ENCODE measurements around the gene CSGALNACT2. TPM values are rescaled to one million over a fixed set of nuclear protein-coding genes. Genes with fewer than 3 reads are reported as not detected.

CSGALNACT2 gene
- total RNA-seq, 2 experiments from 2014 or later: 13.2 to 33.6 TPM

DNA sequence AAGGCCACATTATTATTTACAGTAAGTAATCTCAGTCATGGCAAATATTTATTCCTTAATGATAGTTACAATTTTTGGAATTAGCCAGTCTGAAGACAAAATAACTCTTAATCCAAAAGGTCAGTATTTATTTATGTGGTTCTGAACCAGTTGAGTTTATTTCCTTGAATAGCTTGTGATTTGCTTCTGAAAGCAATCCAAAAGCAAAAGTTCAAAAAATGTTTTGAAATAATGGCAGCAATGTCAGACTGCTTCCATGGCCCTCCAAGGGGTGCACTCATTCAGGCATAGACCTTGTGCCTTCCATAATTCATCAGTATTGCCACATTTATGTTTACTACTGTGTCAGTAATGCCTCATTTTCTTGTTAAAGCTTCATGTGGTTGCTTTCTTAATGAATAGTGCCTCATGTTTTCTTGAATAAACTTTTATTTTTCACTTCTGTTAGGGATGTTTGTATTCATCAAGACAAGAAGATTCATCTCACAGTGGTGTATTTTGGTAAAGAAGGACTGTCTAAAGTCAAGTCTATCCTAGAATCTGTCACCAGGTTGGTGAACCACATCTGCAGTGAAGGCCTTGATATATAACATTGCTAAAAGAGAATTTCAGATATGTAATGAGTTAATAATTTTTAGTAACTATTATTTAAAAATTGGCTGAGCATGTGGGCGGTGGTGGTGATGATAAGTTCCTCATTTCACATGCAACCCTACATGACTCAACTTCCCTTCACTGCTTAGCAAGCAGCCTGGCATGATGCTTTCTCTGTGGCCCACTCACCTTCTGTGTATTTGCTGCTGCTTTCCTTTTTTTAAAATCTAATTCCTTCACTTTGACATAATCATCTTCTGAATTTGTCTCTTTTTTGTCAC, 22.0 kb downstream of the CSGALNACT2 start:
- H3K36me3 ChIP-seq (ENCODE audit: insufficient read depth, low read length): peaks cover 61% of the 10 kb centered on the region
- intact Hi-C loops (cut with micrococcal nuclease; ENCODE audit: unreplicated experiment): no loop called here
- no peak overlapping the region for H2AFZ ChIP-seq (ENCODE audit: low read length)
- 0 out of 2 replicates have a peak, but pooled peaks cover under 1% of the 10 kb centered on the region for H4K20me1 ChIP-seq (ENCODE audit: insufficient read depth, low read length)
- no peaks in the 10 kb centered on the region for H3K9me2 ChIP-seq (ENCODE audit: insufficient read depth, low read length)
- H3K27ac ChIP-seq (ENCODE audit: low read depth, low read length, poor library complexity, severe bottlenecking): no peak overlapping the region
- CTCF ChIA-PET (ENCODE audit: unreplicated experiment): interaction anchor here (1.4 kb wide), 1 partner anchor 11 kb away, joined by 3 read pairs; no protein-coding TSS in a partner anchor
- no peaks in the 10 kb centered on the region for H3K4me1 ChIP-seq (ENCODE audit: insufficient read depth, low read length, poor library complexity, severe bottlenecking)
- TF ChIP-seq EZH2phosphoT487 (IDR thresholded peaks at IDR 0.05; ENCODE audit: borderline replicate concordance, low read depth, low read length): no peak
- TF ChIP-seq, protein P1, sequence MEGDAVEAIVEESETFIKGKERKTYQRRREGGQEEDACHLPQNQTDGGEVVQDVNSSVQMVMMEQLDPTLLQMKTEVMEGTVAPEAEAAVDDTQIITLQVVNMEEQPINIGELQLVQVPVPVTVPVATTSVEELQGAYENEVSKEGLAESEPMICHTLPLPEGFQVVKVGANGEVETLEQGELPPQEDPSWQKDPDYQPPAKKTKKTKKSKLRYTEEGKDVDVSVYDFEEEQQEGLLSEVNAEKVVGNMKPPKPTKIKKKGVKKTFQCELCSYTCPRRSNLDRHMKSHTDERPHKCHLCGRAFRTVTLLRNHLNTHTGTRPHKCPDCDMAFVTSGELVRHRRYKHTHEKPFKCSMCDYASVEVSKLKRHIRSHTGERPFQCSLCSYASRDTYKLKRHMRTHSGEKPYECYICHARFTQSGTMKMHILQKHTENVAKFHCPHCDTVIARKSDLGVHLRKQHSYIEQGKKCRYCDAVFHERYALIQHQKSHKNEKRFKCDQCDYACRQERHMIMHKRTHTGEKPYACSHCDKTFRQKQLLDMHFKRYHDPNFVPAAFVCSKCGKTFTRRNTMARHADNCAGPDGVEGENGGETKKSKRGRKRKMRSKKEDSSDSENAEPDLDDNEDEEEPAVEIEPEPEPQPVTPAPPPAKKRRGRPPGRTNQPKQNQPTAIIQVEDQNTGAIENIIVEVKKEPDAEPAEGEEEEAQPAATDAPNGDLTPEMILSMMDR (conservative IDR thresholded peaks at IDR 0.05; ENCODE audit: low read length): no peak
- no peak overlapping the region for H3K4me3 ChIP-seq (ENCODE audit: low read depth, low read length, poor library complexity, severe bottlenecking)
- POLR2A ChIA-PET: interaction anchor here (0.6 to 1.4 kb wide), 3 partner anchors 12 to 760 kb away, joined by 3 read pairs; no protein-coding TSS in a partner anchor
- no TSS peak for BruUV-seq (replicated peaks)
- no peak for DNase-seq (ENCODE audit: low spot score)
- H3K79me2 ChIP-seq (ENCODE audit: insufficient read depth, low read depth, low read length): peaks cover 53% of the 10 kb centered on the region; the same call in 1 of the 2 replicates
- H3K9me3 ChIP-seq (ENCODE audit: low read length): no peaks in the 10 kb centered on the region
- no peak overlapping the region for H3K4me2 ChIP-seq (ENCODE audit: low read length)

DNA sequence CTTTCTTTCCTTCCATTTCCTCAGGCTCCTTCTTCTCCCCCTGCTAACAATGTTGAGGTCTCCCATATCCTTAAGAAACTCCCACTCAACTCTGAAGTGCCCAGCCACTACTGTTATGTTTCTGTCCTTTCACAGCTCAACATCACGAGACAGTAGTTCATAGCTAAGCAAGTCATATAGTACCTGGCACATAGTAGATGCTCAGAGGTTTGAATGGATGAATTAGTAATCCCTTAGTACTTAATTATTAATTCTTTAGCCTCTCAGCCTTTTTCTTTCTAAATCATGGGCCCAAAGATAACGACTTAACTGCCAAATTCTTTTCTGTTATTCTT, 22.6 kb downstream of the CSGALNACT2 start:
- POLR2A ChIA-PET: interaction anchor here (1.3 to 1.4 kb wide), 2 partner anchors 9 to 16 kb away, joined by 3 read pairs; no protein-coding TSS in a partner anchor
- Histone ChIP-seq H3K36me3 (ENCODE audit: insufficient read depth, low read length) (peaks cover 62% of the 10 kb centered on the region), H3K9me2 (ENCODE audit: insufficient read depth, low read length) (no peaks in the 10 kb centered on the region), H4K20me1 (ENCODE audit: insufficient read depth, low read length) (no peaks in the 10 kb centered on the region), H3K27ac (ENCODE audit: low read depth, low read length, poor library complexity, severe bottlenecking) (no peak overlapping the region), H3K9me3 (ENCODE audit: low read length) (no peaks in the 10 kb centered on the region), H3K4me1 (ENCODE audit: insufficient read depth, low read length, poor library complexity, severe bottlenecking) (no peaks in the 10 kb centered on the region), H3K4me2 (ENCODE audit: low read length) (no peak overlapping the region), H3K4me3 (ENCODE audit: low read depth, low read length, poor library complexity, severe bottlenecking) (no peak overlapping the region), H3K79me2 (ENCODE audit: insufficient read depth, low read depth, low read length) (peaks cover 47% of the 10 kb centered on the region; the same call in 1 of the 2 replicates), H2AFZ (ENCODE audit: low read length) (no peak overlapping the region)
- CTCF ChIA-PET (ENCODE audit: unreplicated experiment): interaction anchor here (0.5 to 1.4 kb wide), 2 partner anchors 11 to 15 kb away, joined by 3 to 6 read pairs; no protein-coding TSS in a partner anchor
- BruUV-seq (replicated peaks): no TSS peak
- TF ChIP-seq EZH2phosphoT487 (IDR thresholded peaks at IDR 0.05; ENCODE audit: borderline replicate concordance, low read depth, low read length): no peak
- TF ChIP-seq, protein P1 (conservative IDR thresholded peaks at IDR 0.05; ENCODE audit: low read length): no peak
- no peak for DNase-seq (ENCODE audit: low spot score)
- intact Hi-C loops (cut with micrococcal nuclease; ENCODE audit: unreplicated experiment): no loop called here

DNA sequence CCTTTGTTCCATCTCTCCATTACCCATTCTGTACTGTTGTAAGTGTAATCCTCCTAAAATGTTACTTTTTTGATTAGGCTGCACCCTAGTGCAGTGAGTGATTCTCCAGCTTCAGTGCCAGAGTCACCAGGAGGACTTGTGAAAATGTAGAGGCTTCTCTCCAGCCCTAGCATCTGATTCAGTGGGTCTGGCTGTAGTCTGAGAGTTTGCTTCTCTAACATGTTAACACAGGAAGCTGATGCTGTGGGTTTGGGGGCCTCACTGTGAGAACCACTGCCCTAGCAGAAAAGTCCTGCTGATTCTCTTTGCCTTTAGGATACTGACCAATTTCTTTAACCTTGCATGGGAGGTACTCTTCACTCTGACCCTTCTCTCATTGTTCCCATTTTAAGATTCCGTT, 24.4 kb downstream of the CSGALNACT2 start:
- H3K79me2 ChIP-seq (ENCODE audit: insufficient read depth, low read depth, low read length): peaks cover 32% of the 10 kb centered on the region; the same call in 1 of the 2 replicates
- CTCF ChIA-PET (ENCODE audit: unreplicated experiment): no interaction called here
- POLR2A ChIA-PET: no interaction called here
- H3K9me3 ChIP-seq (ENCODE audit: low read length): no peaks in the 10 kb centered on the region
- TF ChIP-seq, protein P1 (conservative IDR thresholded peaks at IDR 0.05; ENCODE audit: low read length): no peak
- no peak for TF ChIP-seq EZH2phosphoT487 (IDR thresholded peaks at IDR 0.05; ENCODE audit: borderline replicate concordance, low read depth, low read length)
- intact Hi-C loops (cut with micrococcal nuclease; ENCODE audit: unreplicated experiment): no loop called here
- no peak overlapping the region for H3K4me2 ChIP-seq (ENCODE audit: low read length)
- no peak overlapping the region for H3K27ac ChIP-seq (ENCODE audit: low read depth, low read length, poor library complexity, severe bottlenecking)
- H3K9me2 ChIP-seq (ENCODE audit: insufficient read depth, low read length): no peaks in the 10 kb centered on the region
- no peaks in the 10 kb centered on the region for H4K20me1 ChIP-seq (ENCODE audit: insufficient read depth, low read length)
- no peak overlapping the region for H3K4me3 ChIP-seq (ENCODE audit: low read depth, low read length, poor library complexity, severe bottlenecking)
- H2AFZ ChIP-seq (ENCODE audit: low read length): no peak overlapping the region
- H3K36me3 ChIP-seq (ENCODE audit: insufficient read depth, low read length): peaks cover 63% of the 10 kb centered on the region
- no TSS peak for BruUV-seq (replicated peaks)
- no peak for DNase-seq (ENCODE audit: low spot score)
- H3K4me1 ChIP-seq (ENCODE audit: insufficient read depth, low read length, poor library complexity, severe bottlenecking): peaks cover 11% of the 10 kb centered on the region
